Sigmoid colon (tissue), 7 donors: ENCODE data around the gene RNF169. TPM values are rescaled to one million over a fixed set of nuclear protein-coding genes. Genes with fewer than 3 reads are reported as not detected.
A peak's percentile ranks its signal among the peaks of the same experiment; 100 is the strongest.

Experiments used
- DNase-seq: peaks from one replicate; pipeline ENCODE4 v3.0.0-alpha.2; 2019
- H3K27ac ChIP-seq, 4 donors: fragments of 200-600 bp; sonication (generic); one replicate each; pipeline ENCODE4 v1.5.1; 2016 to 2019; ENCODE audit warnings: mild to moderate bottlenecking in 1 of 4
- H3K27me3 ChIP-seq, 3 donors: fragments of 200-600 bp; sonication (generic); one replicate each; pipeline ENCODE4 v1.5.1; 2019; ENCODE audit warnings: mild to moderate bottlenecking in 1 of 3
- H3K36me3 ChIP-seq, 4 donors: fragments of 200-600 bp; sonication (generic); one replicate each; pipeline ENCODE4 v1.5.1; 2016 to 2019
- H3K4me1 ChIP-seq, 4 donors: fragments of 200-600 bp; sonication (generic); one replicate each; pipeline ENCODE4 v1.5.1; 2017 to 2019
- H3K4me3 ChIP-seq, 4 donors: fragments of 200-600 bp; sonication (generic); one replicate each; pipeline ENCODE4 v1.5.1; 2017 to 2019; ENCODE audit warnings: mild to moderate bottlenecking in 2 of 4, moderate library complexity in 1 of 4
- H3K9me3 ChIP-seq, 4 donors: fragments of 200-600 bp in 3 of 4; sonication (generic) in 3 of 4; one replicate each; pipeline versions ENCODE4 v1.5.1 to v1.6.1; 2013 to 2019
- EP300 ChIP-seq, 4 donors: sonication (generic); formaldehyde crosslinking; IDR thresholded peaks; one replicate each; pipeline ENCODE4 v1.6.1; 2017; ENCODE audit warnings: antibody characterized with exemption in 4 of 4
- POLR2A ChIP-seq, 2 donors: fragments of 450-650 bp; IDR thresholded peaks; one replicate each; pipeline ENCODE4 v1.6.1; 2016; ENCODE audit warnings: antibody characterized with exemption in 2 of 2, mild to moderate bottlenecking in 2 of 2, moderate library complexity in 2 of 2
- POLR2AphosphoS5 ChIP-seq, 4 donors: sonication (generic); formaldehyde crosslinking; IDR thresholded peaks; one replicate each; pipeline ENCODE4 v1.6.1; 2017; ENCODE audit warnings: antibody characterized with exemption in 4 of 4
- WGBS, 2 donors: extraction: QIAGEN DNeasy Blood & Tissue Kit; methylation state at CpG; one replicate each; pipeline ENCODE4 v1.1.7; 2013; 5-methylcytosine and 5-hydroxymethylcytosine counted together
- intact Hi-C: fragments of 100-400 bp; cut with DNase I; formaldehyde crosslinking; loops from one replicate; pipeline ENCODE4 v1.15.1; 2023
- polyA plus RNA-seq, 3 donors: library from polyadenylated mRNA; stranded (reverse); fragments of 200-250 nt; gene quantifications; one replicate each; pipeline ENCODE4 v1.2.3, GENCODE V29; 2013
- total RNA-seq, 4 donors: library from RNA; depleted of rRNA; stranded (reverse); fragments of >200 nt; gene quantifications; one replicate each; pipeline ENCODE4 v1.1.0, GENCODE V29; 2016
- TF ChIP-seq, protein P1 (sequence below), 4 experiments: fragments of 450-650 bp in 3 of 4; fragments of 200-600 bp in 1 of 4; IDR thresholded peaks; one replicate each; pipeline ENCODE4 v1.5.1; 2016 to 2019; ENCODE audit warnings: antibody characterized with exemption in 4 of 4, mild to moderate bottlenecking in 3 of 4, moderate library complexity in 2 of 4
- donor health status: healthy with polysubstance abuse.
- donor health status: Bipolar disorder and iron deficiency.
- donor health status: healthy.

RNF169 gene
- total and polyA plus RNA-seq, 7 donors, result 1.6 to 27.7 (median 20.3) TPM

DNA sequence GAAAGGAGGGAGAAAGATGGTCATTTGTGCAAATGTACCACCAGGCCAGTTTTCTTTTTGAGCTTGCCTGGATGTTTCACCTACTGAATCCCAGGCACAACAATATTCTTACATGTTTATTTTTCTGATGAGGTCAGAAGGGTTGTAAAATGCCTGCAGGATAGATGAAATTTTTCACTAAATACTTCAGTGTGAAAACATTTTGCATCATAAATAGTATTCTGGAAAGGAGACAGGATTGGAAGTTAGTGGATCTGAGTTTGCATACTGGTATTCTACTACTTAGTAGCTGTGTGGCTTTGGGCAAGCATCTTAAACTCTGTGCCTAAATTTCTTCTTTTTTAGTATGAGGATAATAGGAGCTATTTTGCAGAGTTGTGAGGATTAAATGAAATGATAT lies 24.8 kb downstream of the RNF169 start:
- no peak overlapping the region for H3K27ac ChIP-seq
- intact Hi-C loops, result no loop called here
- no peak overlapping the region for H3K4me3 ChIP-seq
- H3K9me3 ChIP-seq, result no peaks in the 10 kb centered on the region
- H3K27me3 ChIP-seq, result no peaks in the 10 kb centered on the region
- TF ChIP-seq POLR2AphosphoS5 (IDR thresholded peaks at IDR 0.05), result no peak
- TF ChIP-seq, protein P1, sequence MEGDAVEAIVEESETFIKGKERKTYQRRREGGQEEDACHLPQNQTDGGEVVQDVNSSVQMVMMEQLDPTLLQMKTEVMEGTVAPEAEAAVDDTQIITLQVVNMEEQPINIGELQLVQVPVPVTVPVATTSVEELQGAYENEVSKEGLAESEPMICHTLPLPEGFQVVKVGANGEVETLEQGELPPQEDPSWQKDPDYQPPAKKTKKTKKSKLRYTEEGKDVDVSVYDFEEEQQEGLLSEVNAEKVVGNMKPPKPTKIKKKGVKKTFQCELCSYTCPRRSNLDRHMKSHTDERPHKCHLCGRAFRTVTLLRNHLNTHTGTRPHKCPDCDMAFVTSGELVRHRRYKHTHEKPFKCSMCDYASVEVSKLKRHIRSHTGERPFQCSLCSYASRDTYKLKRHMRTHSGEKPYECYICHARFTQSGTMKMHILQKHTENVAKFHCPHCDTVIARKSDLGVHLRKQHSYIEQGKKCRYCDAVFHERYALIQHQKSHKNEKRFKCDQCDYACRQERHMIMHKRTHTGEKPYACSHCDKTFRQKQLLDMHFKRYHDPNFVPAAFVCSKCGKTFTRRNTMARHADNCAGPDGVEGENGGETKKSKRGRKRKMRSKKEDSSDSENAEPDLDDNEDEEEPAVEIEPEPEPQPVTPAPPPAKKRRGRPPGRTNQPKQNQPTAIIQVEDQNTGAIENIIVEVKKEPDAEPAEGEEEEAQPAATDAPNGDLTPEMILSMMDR (IDR thresholded peaks at IDR 0.05), result no peak
- TF ChIP-seq POLR2A (IDR thresholded peaks at IDR 0.05), result no peak
- no peak for TF ChIP-seq EP300 (IDR thresholded peaks at IDR 0.05)
- H3K36me3 ChIP-seq, result no peaks in the 10 kb centered on the region
- peaks cover 0 to 77% (median 42%) of the 10 kb centered on the region in 4 donors for H3K4me1 ChIP-seq
- no peak for DNase-seq

DNA sequence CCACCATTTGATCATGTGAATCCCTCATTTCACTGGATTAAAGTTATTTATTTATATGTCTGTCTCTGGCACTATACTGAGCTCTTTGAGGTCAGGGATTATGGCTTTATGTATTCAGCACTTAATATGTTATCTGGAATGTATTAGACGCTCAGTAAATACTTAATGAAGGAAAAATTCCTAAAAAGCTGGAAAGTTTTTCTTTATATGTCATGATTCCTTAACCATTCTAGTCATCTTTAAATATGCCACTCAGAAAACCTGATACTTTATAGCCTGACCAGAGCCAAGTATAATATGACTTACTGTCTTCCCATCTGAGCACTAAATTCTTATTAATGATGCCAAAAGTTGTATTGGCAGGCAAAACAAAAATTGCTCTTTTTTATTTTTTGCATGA lies 27.1 kb downstream of the RNF169 start:
- H3K9me3 ChIP-seq, result no peaks in the 10 kb centered on the region
- H3K36me3 ChIP-seq, result no peaks in the 10 kb centered on the region
- no peak overlapping the region for H3K27ac ChIP-seq
- no peak overlapping the region for H3K4me3 ChIP-seq
- no peak for DNase-seq
- intact Hi-C loops, result no loop called here
- WGBS, 2 donors, result 87 to 94% methylated on average over 1 of the region's 1 CpG
- TF ChIP-seq, protein P1 (IDR thresholded peaks at IDR 0.05), result no peak
- TF ChIP-seq POLR2A (IDR thresholded peaks at IDR 0.05), result no peak
- TF ChIP-seq POLR2AphosphoS5 (IDR thresholded peaks at IDR 0.05), result no peak
- TF ChIP-seq EP300 (IDR thresholded peaks at IDR 0.05), result no peak
- H3K4me1 ChIP-seq, result peaks cover 0 to 86% (median 50%) of the 10 kb centered on the region in 4 donors
- H3K27me3 ChIP-seq, result no peaks in the 10 kb centered on the region

DNA sequence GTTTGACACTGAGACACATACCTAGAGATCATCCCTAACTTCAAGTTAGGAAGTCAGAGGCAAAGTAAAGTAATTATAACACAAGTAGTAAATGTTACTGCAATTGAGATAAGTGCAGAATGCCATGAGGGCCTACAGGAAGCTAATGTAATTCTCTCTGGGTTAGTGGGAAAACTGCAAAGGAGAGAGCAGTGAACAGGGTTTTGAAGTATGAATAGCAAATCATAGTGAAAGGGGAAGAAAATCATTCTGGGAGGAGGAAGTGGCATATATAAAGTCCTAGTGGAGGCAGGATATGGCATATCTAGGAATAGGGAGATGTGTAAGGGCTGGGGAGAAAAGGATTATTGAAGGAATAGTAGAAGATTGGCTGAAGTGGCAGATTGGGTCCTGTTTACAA lies 27.9 kb downstream of the RNF169 start:
- Histone ChIP-seq H3K36me3 (no peaks in the 10 kb centered on the region), H3K27me3 (no peaks in the 10 kb centered on the region), H3K4me1 (peaks cover 0 to 94% (median 57%) of the 10 kb centered on the region in 4 donors), H3K9me3 (no peaks in the 10 kb centered on the region), H3K4me3 (no peak overlapping the region), H3K27ac (peak overlapping the region in 1 of 4 donors; percentile 23)
- TF ChIP-seq, protein P1 (IDR thresholded peaks at IDR 0.05), result no peak
- TF ChIP-seq POLR2A (IDR thresholded peaks at IDR 0.05) (no peak), POLR2AphosphoS5 (IDR thresholded peaks at IDR 0.05) (no peak), EP300 (IDR thresholded peaks at IDR 0.05) (no peak)
- intact Hi-C loops, result no loop called here
- no peak for DNase-seq

DNA sequence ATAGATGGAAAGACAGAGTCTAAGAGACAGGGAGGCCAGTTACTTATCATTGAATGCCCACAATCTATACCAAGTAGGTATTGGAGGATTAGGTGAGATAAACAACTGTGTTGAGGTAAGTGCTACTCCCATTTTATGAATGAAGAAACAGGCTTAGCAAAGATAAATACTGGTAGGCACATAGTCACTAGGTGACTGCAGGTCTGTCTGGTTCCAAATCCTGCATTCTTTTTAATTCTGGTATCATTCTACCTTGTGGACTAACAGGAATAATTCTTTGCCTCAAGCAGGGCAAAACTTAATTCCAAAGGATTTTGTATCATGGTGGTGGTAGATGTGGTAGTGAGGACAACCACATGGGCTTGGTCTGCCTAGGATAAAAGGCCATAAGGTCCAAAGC lies 28.4 kb downstream of the RNF169 start:
- Histone ChIP-seq H3K4me1 (peaks cover 0 to 91% (median 61%) of the 10 kb centered on the region in 4 donors), H3K27me3 (no peaks in the 10 kb centered on the region), H3K9me3 (no peaks in the 10 kb centered on the region), H3K36me3 (no peaks in the 10 kb centered on the region), H3K27ac (peak overlapping the region in 2 of 4 donors; percentile 23 to 47), H3K4me3 (no peak overlapping the region)
- no peak for TF ChIP-seq POLR2A (IDR thresholded peaks at IDR 0.05)
- no peak for TF ChIP-seq POLR2AphosphoS5 (IDR thresholded peaks at IDR 0.05)
- TF ChIP-seq, protein P1 (IDR thresholded peaks at IDR 0.05), result no peak
- no peak for TF ChIP-seq EP300 (IDR thresholded peaks at IDR 0.05)
- intact Hi-C loops, result no loop called here
- no peak for DNase-seq

DNA sequence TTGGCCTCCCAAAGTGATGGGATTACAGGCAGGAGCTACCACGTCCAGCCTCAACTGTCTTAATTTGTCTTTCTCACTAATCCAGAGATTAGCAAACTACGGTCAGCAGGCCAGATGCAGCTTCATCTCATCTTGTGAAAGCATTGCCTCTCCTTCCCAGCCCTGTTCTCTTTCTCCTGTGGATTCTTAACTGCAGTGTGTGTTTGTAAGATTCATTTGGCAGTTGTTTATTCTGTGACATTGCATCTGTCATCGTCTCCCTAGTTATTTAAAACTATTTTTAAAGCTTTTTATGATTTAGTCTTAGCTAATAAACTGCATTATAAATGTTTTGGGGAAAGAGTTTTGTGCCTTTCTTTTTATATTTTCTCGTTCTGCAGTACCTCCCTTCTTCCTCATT lies 29.2 kb downstream of the RNF169 start:
- Histone ChIP-seq H3K27ac (peak overlapping the region in 2 of 4 donors; percentile 23 to 47), H3K27me3 (no peaks in the 10 kb centered on the region), H3K36me3 (no peaks in the 10 kb centered on the region), H3K4me3 (no peak overlapping the region), H3K4me1 (peaks cover 0 to 91% (median 66%) of the 10 kb centered on the region in 4 donors), H3K9me3 (no peaks in the 10 kb centered on the region)
- DNase-seq, result no peak
- whole genome bisulfite sequencing, 2 donors, result 71 to 73% methylated on average over 4 of the region's 4 CpGs
- intact Hi-C loops, result no loop called here
- TF ChIP-seq POLR2A (IDR thresholded peaks at IDR 0.05), result no peak
- TF ChIP-seq POLR2AphosphoS5 (IDR thresholded peaks at IDR 0.05), result peak in 3 of 4 donors; percentile 37 to 53 (median 52)
